Parathyroid adenoma (tissue), 2 donors: ENCODE results near the gene ZBTB46.

Experiments
- H2AFZ ChIP-seq: fragments of 300-600 bp; sonication (generic); one replicate; pipeline ENCODE4 v1.7.0; 2017; ENCODE audit warnings: antibody characterized with exemption, mild to moderate bottlenecking
- H3K27ac ChIP-seq: fragments of 300-600 bp; sonication (generic); one replicate; pipeline ENCODE4 v1.7.0; 2017
- H3K27me3 ChIP-seq: fragments of 300-600 bp; sonication (generic); one replicate; pipeline ENCODE4 v1.7.0; 2017; ENCODE audit warnings: low read length; ENCODE audit not compliant: control insufficient read depth, insufficient read depth
- H3K36me3 ChIP-seq: fragments of 300-600 bp; sonication (generic); one replicate; pipeline ENCODE4 v1.7.0; 2017; ENCODE audit warnings: low read length; ENCODE audit not compliant: control insufficient read depth, insufficient read depth
- H3K4me1 ChIP-seq: fragments of 300-600 bp; sonication (generic); one replicate; pipeline ENCODE4 v1.7.0; 2017; ENCODE audit warnings: control low read depth
- H3K4me2 ChIP-seq: fragments of 300-600 bp; sonication (generic); one replicate; pipeline ENCODE4 v1.7.0; 2017; ENCODE audit warnings: low read length
- H3K4me3 ChIP-seq: fragments of 300-600 bp; sonication (generic); one replicate; pipeline ENCODE4 v1.7.0; 2017; ENCODE audit warnings: low read depth, low read length
- H3K79me2 ChIP-seq: fragments of 300-600 bp; sonication (generic); one replicate; pipeline ENCODE4 v1.7.0; 2017; ENCODE audit warnings: control low read depth
- H3K9ac ChIP-seq: fragments of 300-600 bp; sonication (generic); one replicate; pipeline ENCODE4 v1.7.0; 2017; ENCODE audit warnings: mild to moderate bottlenecking
- H3K9me3 ChIP-seq: fragments of 300-600 bp; sonication (generic); one replicate; pipeline ENCODE4 v1.7.0; 2017; ENCODE audit warnings: low read length; ENCODE audit not compliant: control insufficient read depth
- CTCF ChIP-seq: fragments of 300-600 bp; sonication (generic); IDR thresholded peaks from one replicate; pipeline ENCODE4 v1.7.0; 2017; ENCODE audit warnings: antibody characterized with exemption, mild to moderate bottlenecking
- donor health status: primary hyperparathyroidism.

Gene ZBTB46

GRCh38 chr20:63858393-63859165, 27.5 kb upstream of the ZBTB46 start:
- Histone ChIP-seq H2AFZ (peak overlapping the region; percentile 35), H3K9me3 (no peaks in the 10 kb centered on the region), H3K79me2 (no peaks in the 10 kb centered on the region), H3K4me3 (no peak overlapping the region), H3K4me2 (no peak overlapping the region), H3K36me3 (no peaks in the 10 kb centered on the region), H3K9ac (no peak overlapping the region), H3K27ac (peak overlapping the region; percentile 12), H3K27me3 (no peaks in the 10 kb centered on the region), H3K4me1 (peaks cover 14% of the 10 kb centered on the region)
- TF ChIP-seq CTCF = peak; percentile 28

- Histone ChIP-seq H3K36me3 (no peaks in the 10 kb centered on the region), H2AFZ (no peak overlapping the region), H3K4me3 (no peak overlapping the region), H3K27ac (peak overlapping the region; percentile 12), H3K9me3 (no peaks in the 10 kb centered on the region), H3K4me1 (peaks cover 14% of the 10 kb centered on the region), H3K79me2 (no peaks in the 10 kb centered on the region), H3K9ac (no peak overlapping the region), H3K4me2 (no peak overlapping the region), H3K27me3 (no peaks in the 10 kb centered on the region)
- no peak for TF ChIP-seq CTCF
These were observed 26.8 kb upstream of the ZBTB46 start for GRCh38 chr20:63857764-63858392.

GRCh38 chr20:63856098-63856511, 25.0 kb upstream of the ZBTB46 start:
- H3K9me3 ChIP-seq = no peaks in the 10 kb centered on the region
- H3K4me1 ChIP-seq = peaks cover 14% of the 10 kb centered on the region
- H3K4me2 ChIP-seq = no peak overlapping the region
- no peaks in the 10 kb centered on the region for H3K36me3 ChIP-seq
- no peak for TF ChIP-seq CTCF
- no peaks in the 10 kb centered on the region for H3K79me2 ChIP-seq
- no peak overlapping the region for H3K27ac ChIP-seq
- H3K4me3 ChIP-seq = no peak overlapping the region
- H3K27me3 ChIP-seq = no peaks in the 10 kb centered on the region
- H3K9ac ChIP-seq = no peak overlapping the region
- H2AFZ ChIP-seq = no peak overlapping the region

- H3K4me3 ChIP-seq = no peak overlapping the region
- no peak overlapping the region for H3K27ac ChIP-seq
- H3K27me3 ChIP-seq = no peaks in the 10 kb centered on the region
- H2AFZ ChIP-seq = peak overlapping the region; percentile 42
- H3K4me1 ChIP-seq = peaks cover 14% of the 10 kb centered on the region
- peak overlapping the region; percentile 34 for H3K4me2 ChIP-seq
- no peaks in the 10 kb centered on the region for H3K9me3 ChIP-seq
- H3K36me3 ChIP-seq = no peaks in the 10 kb centered on the region
- no peaks in the 10 kb centered on the region for H3K79me2 ChIP-seq
- no peak overlapping the region for H3K9ac ChIP-seq
- TF ChIP-seq CTCF = no peak
These were observed 24.5 kb upstream of the ZBTB46 start for GRCh38 chr20:63855363-63856097.
